ENCODE measurements around the gene ANKRD30A. TPM values are rescaled to one million over a fixed set of nuclear protein-coding genes. Genes with fewer than 3 reads are reported as not detected.

Gene ANKRD30A
- total RNA-seq, 1 experiment from 2014 or later, result not detected

GRCh38 chr10:37263304-37263703 is 137.9 kb downstream of the ANKRD30A start:
- BruUV-seq (replicated peaks), result no TSS peak
- H3K27ac ChIP-seq (ENCODE audit: low read depth, low read length, poor library complexity, severe bottlenecking), result no peak overlapping the region
- no peak overlapping the region for H3K4me3 ChIP-seq (ENCODE audit: low read depth, low read length, poor library complexity, severe bottlenecking)
- intact Hi-C loops (cut with micrococcal nuclease; ENCODE audit: unreplicated experiment), result loop anchor here (2.0 to 10.0 kb wide), 2 partner anchors 259 to 363 kb away; no protein-coding TSS in a partner anchor
- POLR2A ChIA-PET (ENCODE audit: low non-redundant PET), result no interaction called here
- peak; percentile 5 for DNase-seq (ENCODE audit: low spot score)
- no peak for TF ChIP-seq EZH2 (IDR thresholded peaks at IDR 0.05; ENCODE audit: borderline replicate concordance, low read depth, low read length, poor library complexity, severe bottlenecking)
- TF ChIP-seq, protein P1, sequence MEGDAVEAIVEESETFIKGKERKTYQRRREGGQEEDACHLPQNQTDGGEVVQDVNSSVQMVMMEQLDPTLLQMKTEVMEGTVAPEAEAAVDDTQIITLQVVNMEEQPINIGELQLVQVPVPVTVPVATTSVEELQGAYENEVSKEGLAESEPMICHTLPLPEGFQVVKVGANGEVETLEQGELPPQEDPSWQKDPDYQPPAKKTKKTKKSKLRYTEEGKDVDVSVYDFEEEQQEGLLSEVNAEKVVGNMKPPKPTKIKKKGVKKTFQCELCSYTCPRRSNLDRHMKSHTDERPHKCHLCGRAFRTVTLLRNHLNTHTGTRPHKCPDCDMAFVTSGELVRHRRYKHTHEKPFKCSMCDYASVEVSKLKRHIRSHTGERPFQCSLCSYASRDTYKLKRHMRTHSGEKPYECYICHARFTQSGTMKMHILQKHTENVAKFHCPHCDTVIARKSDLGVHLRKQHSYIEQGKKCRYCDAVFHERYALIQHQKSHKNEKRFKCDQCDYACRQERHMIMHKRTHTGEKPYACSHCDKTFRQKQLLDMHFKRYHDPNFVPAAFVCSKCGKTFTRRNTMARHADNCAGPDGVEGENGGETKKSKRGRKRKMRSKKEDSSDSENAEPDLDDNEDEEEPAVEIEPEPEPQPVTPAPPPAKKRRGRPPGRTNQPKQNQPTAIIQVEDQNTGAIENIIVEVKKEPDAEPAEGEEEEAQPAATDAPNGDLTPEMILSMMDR (conservative IDR thresholded peaks at IDR 0.05; ENCODE audit: low read depth, low read length), result peak; percentile 31; the same call in 1 of the 2 replicates
- no peaks in the 10 kb centered on the region for H3K4me1 ChIP-seq (ENCODE audit: insufficient read depth, low read length, poor library complexity, severe bottlenecking)
- H3K36me3 ChIP-seq (ENCODE audit: insufficient read depth, low read length, poor library complexity, severe bottlenecking), result no peaks in the 10 kb centered on the region
- CTCF ChIA-PET, result no interaction called here
- H3K9me3 ChIP-seq (ENCODE audit: low read depth, low read length, poor library complexity, severe bottlenecking), result no peaks in the 10 kb centered on the region
- no peaks in the 10 kb centered on the region for H3K27me3 ChIP-seq (replicated peaks; ENCODE audit: insufficient read depth, low read depth, low read length, poor library complexity)

DNA sequence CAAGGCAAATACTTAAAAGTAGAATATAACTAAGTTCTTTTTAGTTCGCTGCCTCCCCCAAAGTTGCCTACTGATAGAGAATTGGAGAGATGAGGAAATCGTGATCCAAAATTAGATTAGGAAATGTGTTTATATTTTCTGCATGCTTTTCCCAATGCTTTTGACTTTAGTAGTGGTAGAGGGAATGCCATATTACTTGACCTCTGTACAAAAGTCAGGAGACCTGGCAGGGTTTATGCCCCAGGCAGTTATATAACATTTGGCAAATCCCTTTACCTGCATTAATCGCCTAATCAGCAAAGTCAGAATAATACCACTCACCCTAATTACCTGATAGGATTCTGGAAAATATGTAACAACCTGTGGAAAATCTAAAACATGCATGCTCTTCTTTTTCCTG is 142.9 kb downstream of the ANKRD30A start:
- no peak for TF ChIP-seq EZH2 (IDR thresholded peaks at IDR 0.05; ENCODE audit: borderline replicate concordance, low read depth, low read length, poor library complexity, severe bottlenecking)
- TF ChIP-seq, protein P1 (conservative IDR thresholded peaks at IDR 0.05; ENCODE audit: low read depth, low read length), result no peak
- Histone ChIP-seq H3K27me3 (replicated peaks; ENCODE audit: insufficient read depth, low read depth, low read length, poor library complexity) (no peaks in the 10 kb centered on the region), H3K27ac (ENCODE audit: low read depth, low read length, poor library complexity, severe bottlenecking) (no peak overlapping the region), H3K36me3 (ENCODE audit: insufficient read depth, low read length, poor library complexity, severe bottlenecking) (no peaks in the 10 kb centered on the region), H3K4me1 (ENCODE audit: insufficient read depth, low read length, poor library complexity, severe bottlenecking) (no peaks in the 10 kb centered on the region), H3K4me3 (ENCODE audit: low read depth, low read length, poor library complexity, severe bottlenecking) (no peak overlapping the region), H3K9me3 (ENCODE audit: low read depth, low read length, poor library complexity, severe bottlenecking) (no peaks in the 10 kb centered on the region)
- CTCF ChIA-PET, result no interaction called here
- POLR2A ChIA-PET (ENCODE audit: low non-redundant PET), result no interaction called here
- intact Hi-C loops (cut with micrococcal nuclease; ENCODE audit: unreplicated experiment), result loop anchor here (10.0 kb wide), 1 partner anchor 263 kb away; no protein-coding TSS in a partner anchor
- BruUV-seq (replicated peaks), result no TSS peak
- DNase-seq (ENCODE audit: low spot score), result no peak

DNA sequence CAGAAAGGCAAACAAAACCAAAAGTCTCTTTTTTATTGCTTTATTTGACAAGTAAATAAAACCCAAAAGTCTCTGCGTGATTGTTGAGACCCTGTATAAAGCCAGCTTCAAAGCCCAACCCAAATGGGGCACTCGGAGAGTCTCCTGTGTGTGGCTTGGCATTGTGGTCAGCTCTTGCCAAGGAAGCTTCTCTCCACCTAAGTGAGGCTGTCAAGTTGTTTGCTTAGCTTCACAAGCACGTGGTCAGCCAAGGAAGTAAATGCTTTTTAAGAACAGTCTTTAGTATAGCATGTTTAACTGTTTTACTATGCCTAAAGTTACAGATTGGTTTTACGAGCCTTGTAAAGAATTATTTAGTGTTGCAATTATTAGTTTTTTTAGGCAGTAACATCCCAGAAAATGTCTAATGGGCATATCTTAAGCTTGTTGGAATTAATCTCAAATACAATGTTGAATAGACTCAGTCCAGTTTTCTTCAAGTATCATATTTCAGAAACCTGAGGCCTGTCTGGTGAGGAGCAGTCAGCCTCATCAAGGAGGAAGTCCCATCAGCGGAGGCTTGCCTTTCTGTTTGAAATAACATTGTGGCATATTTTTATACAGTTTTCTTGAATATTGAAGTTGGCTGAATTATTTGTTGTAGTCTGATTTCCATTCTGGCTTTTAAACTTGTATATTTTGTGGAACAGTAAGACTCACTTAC is 144.3 kb downstream of the ANKRD30A start:
- Histone ChIP-seq H3K36me3 (ENCODE audit: insufficient read depth, low read length, poor library complexity, severe bottlenecking) (no peaks in the 10 kb centered on the region), H3K4me1 (ENCODE audit: insufficient read depth, low read length, poor library complexity, severe bottlenecking) (no peaks in the 10 kb centered on the region), H3K9me3 (ENCODE audit: low read depth, low read length, poor library complexity, severe bottlenecking) (no peaks in the 10 kb centered on the region), H3K27ac (ENCODE audit: low read depth, low read length, poor library complexity, severe bottlenecking) (no peak overlapping the region), H3K27me3 (replicated peaks; ENCODE audit: insufficient read depth, low read depth, low read length, poor library complexity) (no peaks in the 10 kb centered on the region), H3K4me3 (ENCODE audit: low read depth, low read length, poor library complexity, severe bottlenecking) (no peak overlapping the region)
- CTCF ChIA-PET, result no interaction called here
- intact Hi-C loops (cut with micrococcal nuclease; ENCODE audit: unreplicated experiment), result loop anchor here (10.0 kb wide), 1 partner anchor 265 kb away; no protein-coding TSS in a partner anchor
- TF ChIP-seq, protein P1 (conservative IDR thresholded peaks at IDR 0.05; ENCODE audit: low read depth, low read length), result no peak
- TF ChIP-seq EZH2 (IDR thresholded peaks at IDR 0.05; ENCODE audit: borderline replicate concordance, low read depth, low read length, poor library complexity, severe bottlenecking), result no peak
- POLR2A ChIA-PET (ENCODE audit: low non-redundant PET), result no interaction called here
- DNase-seq (ENCODE audit: low spot score), result no peak
- BruUV-seq (replicated peaks), result no TSS peak

Measured in A673 (cell line).